MM.1S (cell line): ENCODE data around the gene ABCC1.

Experiments used
- EZH2 ChIP-seq: fragments of 300-600 bp; sonication (generic); optimal IDR thresholded peaks from 2 replicates; pipeline ENCODE3; 2017; ENCODE audit warnings: low read depth, mild to moderate bottlenecking, antibody characterized with exemption, low read length, mixed read lengths
- EZH2phosphoT487 ChIP-seq: fragments of 300-600 bp; sonication (generic); IDR thresholded peaks from 2 replicates; pipeline ENCODE4 v1.6.1; 2018; ENCODE audit warnings: antibody characterized with exemption, low read length
- TF ChIP-seq, protein P1 (sequence below): fragments of 300-600 bp; sonication (generic); IDR thresholded peaks from 2 replicates; pipeline ENCODE4 v1.5.1; 2016; ENCODE audit warnings: antibody characterized with exemption, low read length, mixed read lengths

GRCh38 chr16:16032271-16032979, 83.0 kb downstream of the ABCC1 start:
- TF ChIP-seq EZH2 (no peak), EZH2phosphoT487 (no peak)
- TF ChIP-seq, protein P1, sequence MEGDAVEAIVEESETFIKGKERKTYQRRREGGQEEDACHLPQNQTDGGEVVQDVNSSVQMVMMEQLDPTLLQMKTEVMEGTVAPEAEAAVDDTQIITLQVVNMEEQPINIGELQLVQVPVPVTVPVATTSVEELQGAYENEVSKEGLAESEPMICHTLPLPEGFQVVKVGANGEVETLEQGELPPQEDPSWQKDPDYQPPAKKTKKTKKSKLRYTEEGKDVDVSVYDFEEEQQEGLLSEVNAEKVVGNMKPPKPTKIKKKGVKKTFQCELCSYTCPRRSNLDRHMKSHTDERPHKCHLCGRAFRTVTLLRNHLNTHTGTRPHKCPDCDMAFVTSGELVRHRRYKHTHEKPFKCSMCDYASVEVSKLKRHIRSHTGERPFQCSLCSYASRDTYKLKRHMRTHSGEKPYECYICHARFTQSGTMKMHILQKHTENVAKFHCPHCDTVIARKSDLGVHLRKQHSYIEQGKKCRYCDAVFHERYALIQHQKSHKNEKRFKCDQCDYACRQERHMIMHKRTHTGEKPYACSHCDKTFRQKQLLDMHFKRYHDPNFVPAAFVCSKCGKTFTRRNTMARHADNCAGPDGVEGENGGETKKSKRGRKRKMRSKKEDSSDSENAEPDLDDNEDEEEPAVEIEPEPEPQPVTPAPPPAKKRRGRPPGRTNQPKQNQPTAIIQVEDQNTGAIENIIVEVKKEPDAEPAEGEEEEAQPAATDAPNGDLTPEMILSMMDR: no peak
